Liver (tissue), 9 donors: Measurements from ENCODE around the gene RNFT2. TPM values are rescaled to one million over a fixed set of nuclear protein-coding genes. Genes with fewer than 3 reads are reported as not detected.

Experiments used
- DNase-seq: peaks from one replicate; pipeline ENCODE4 v3.0.0-alpha.2; 2017; ENCODE audit warnings: low spot score
- H3K27ac ChIP-seq, 2 donors: one replicate each; pipeline ENCODE4 v1.7.0; 2013; ENCODE audit warnings: inconsistent platforms in 2 of 2, low read length in 2 of 2, control low read depth in 1 of 2, low read depth in 1 of 2, mild to moderate bottlenecking in 1 of 2
- H3K27me3 ChIP-seq, 4 donors: one replicate each; pipeline versions ENCODE4 v1.6.1 to v1.7.0; 2013; ENCODE audit warnings: low read length in 3 of 4, inconsistent platforms in 1 of 4, mild to moderate bottlenecking in 1 of 4, moderate library complexity in 1 of 4; ENCODE audit not compliant: control insufficient read depth in 4 of 4, insufficient read depth in 4 of 4
- H3K36me3 ChIP-seq, 4 donors: one replicate each; pipeline versions ENCODE4 v1.6.1 to v1.7.0; 2013; ENCODE audit warnings: low read length in 3 of 4, mild to moderate bottlenecking in 3 of 4, low read depth in 1 of 4, moderate library complexity in 1 of 4; ENCODE audit not compliant: control insufficient read depth in 4 of 4, insufficient read depth in 3 of 4
- H3K4me1 ChIP-seq, 4 donors: one replicate each; pipeline versions ENCODE4 v1.6.1 to v1.7.0; 2013; ENCODE audit warnings: low read length in 3 of 4, mild to moderate bottlenecking in 3 of 4, moderate library complexity in 1 of 4; ENCODE audit not compliant: control insufficient read depth in 4 of 4, insufficient read depth in 4 of 4
- H3K4me3 ChIP-seq, 3 donors: one replicate each; pipeline versions ENCODE4 v1.6.1 to v1.7.0; 2013; ENCODE audit warnings: low read length in 3 of 3, control low read depth in 1 of 3, low read depth in 1 of 3, mild to moderate bottlenecking in 1 of 3
- H3K9ac ChIP-seq, 2 donors: one replicate each; pipeline ENCODE4 v1.7.0; 2013; ENCODE audit warnings: low read length in 2 of 2, mild to moderate bottlenecking in 2 of 2, moderate library complexity in 2 of 2, control low read depth in 1 of 2, low read depth in 1 of 2
- H3K9me3 ChIP-seq, 4 donors: one replicate each; pipeline versions ENCODE4 v1.6.1 to v1.7.0; 2013; ENCODE audit warnings: low read length in 3 of 4; ENCODE audit not compliant: control insufficient read depth in 4 of 4
- ATF3 ChIP-seq: IDR thresholded peaks from 2 replicates; pipeline ENCODE4 v1.6.1; 2016; ENCODE audit warnings: antibody characterized with exemption
- CTCF ChIP-seq: fragments of 150-350 bp; IDR thresholded peaks from 2 replicates; pipeline ENCODE4 v1.5.1; 2017; ENCODE audit warnings: improper control_type of control experiment, low read depth, low read length; ENCODE audit not compliant: missing input control
- EGR1 ChIP-seq, 2 donors: IDR thresholded peaks; 2 replicates each; pipeline ENCODE4 v1.6.1; 2016 to 2018; ENCODE audit warnings: antibody characterized with exemption in 2 of 2, low read depth in 2 of 2
- FOXA1 ChIP-seq: IDR thresholded peaks from 2 replicates; pipeline ENCODE4 v1.6.1; 2016; ENCODE audit warnings: antibody characterized with exemption
- FOXA2 ChIP-seq: IDR thresholded peaks from 2 replicates; pipeline ENCODE4 v1.6.1; 2016; ENCODE audit warnings: antibody characterized with exemption
- GABPA ChIP-seq, 2 donors: IDR thresholded peaks in 1 of 2; conservative IDR thresholded peaks in 1 of 2; 2 replicates each; pipeline ENCODE4 v1.6.1; 2016; ENCODE audit warnings: antibody characterized with exemption in 2 of 2, mild to moderate bottlenecking in 1 of 2, moderate library complexity in 1 of 2
- HNF4A ChIP-seq, 2 donors: conservative IDR thresholded peaks; 2 replicates each; pipeline ENCODE4 v1.6.1; 2016; ENCODE audit warnings: antibody characterized with exemption in 2 of 2, mild to moderate bottlenecking in 2 of 2
- HNF4G ChIP-seq: IDR thresholded peaks from 2 replicates; pipeline ENCODE4 v1.6.1; 2016; ENCODE audit warnings: antibody characterized with exemption
- JUND ChIP-seq, 2 donors: IDR thresholded peaks; 2 replicates each; pipeline ENCODE4 v1.6.1; 2016; ENCODE audit warnings: antibody characterized with exemption in 2 of 2
- MAX ChIP-seq: IDR thresholded peaks from 2 replicates; pipeline ENCODE4 v1.6.1; 2016; ENCODE audit warnings: antibody characterized with exemption
- NR2F2 ChIP-seq: IDR thresholded peaks from 2 replicates; pipeline ENCODE4 v1.6.1; 2016; ENCODE audit warnings: antibody characterized with exemption
- RAD21 ChIP-seq, 2 donors: IDR thresholded peaks; 2 replicates each; pipeline ENCODE4 v1.6.1; 2016; ENCODE audit warnings: antibody characterized with exemption in 2 of 2, mild to moderate bottlenecking in 2 of 2
- RXRA ChIP-seq, 2 donors: IDR thresholded peaks; 2 replicates each; pipeline ENCODE4 v1.6.1; 2017 to 2018; ENCODE audit warnings: antibody characterized with exemption in 2 of 2, mild to moderate bottlenecking in 1 of 2
- SP1 ChIP-seq: IDR thresholded peaks from 2 replicates; pipeline ENCODE4 v1.6.1; 2018; ENCODE audit warnings: antibody characterized with exemption, mild to moderate bottlenecking
- TAF1 ChIP-seq: conservative IDR thresholded peaks from 2 replicates; pipeline ENCODE4 v1.6.1; 2016; ENCODE audit warnings: antibody characterized with exemption, mild to moderate bottlenecking
- YY1 ChIP-seq: IDR thresholded peaks from 2 replicates; pipeline ENCODE4 v1.6.1; 2016; ENCODE audit warnings: antibody characterized with exemption, mild to moderate bottlenecking
- WGBS: extraction: QIAGEN DNeasy Blood & Tissue Kit; methylation state at CpG from one replicate; pipeline ENCODE4 v1.1.7; 2013; 5-methylcytosine and 5-hydroxymethylcytosine counted together
- polyA plus RNA-seq, 2 donors: library from polyadenylated mRNA; stranded (reverse) in 1 of 2; unstranded in 1 of 2; fragments of 200-250 nt in 1 of 2; fragments of >200 nt in 1 of 2; fragmentation: Nextera tagmentation in 1 of 2; extraction: Ambion mirVana in 1 of 2; gene quantifications; one replicate each; pipeline versions ENCODE4 v1.2.1 to v1.2.3, GENCODE V29; 2013 to 2015
- total RNA-seq, 2 donors: library from RNA; depleted of rRNA; stranded (reverse); fragments of >200 nt; gene quantifications; one replicate each; pipeline ENCODE4 v1.2.3, GENCODE V29; 2014
- TF ChIP-seq, protein P1 (sequence below): IDR thresholded peaks from 2 replicates; pipeline ENCODE4 v1.6.1; 2016; ENCODE audit warnings: antibody characterized with exemption
- TF ChIP-seq, protein P2 (sequence below): IDR thresholded peaks from 2 replicates; pipeline ENCODE4 v1.6.1; 2016; ENCODE audit warnings: antibody characterized with exemption, mild to moderate bottlenecking
- donor health status: healthy.
- donor health status: healthy.
- donor health status: healthy.
- donor health status: healthy.
- donor health status: healthy.

RNFT2 gene
- total and polyA plus RNA-seq, 4 donors: 0.13 to 1.4 (median 0.19) TPM

GRCh38 chr12:116735084-116735483, 3.0 kb upstream of the RNFT2 start:
- 79% methylated on average over 10 of the region's 10 CpGs for WGBS
- Histone ChIP-seq H3K27me3 (no peaks in the 10 kb centered on the region), H3K36me3 (no peaks in the 10 kb centered on the region), H3K4me1 (peaks cover 3 to 33% (median 28%) of the 10 kb centered on the region in 4 donors), H3K9me3 (no peaks in the 10 kb centered on the region), H3K27ac (no peak overlapping the region), H3K9ac (no peak overlapping the region), H3K4me3 (no peak overlapping the region)
- no peak for TF ChIP-seq RXRA (IDR thresholded peaks at IDR 0.05)
- no peak for TF ChIP-seq MAX
- TF ChIP-seq, protein P1, sequence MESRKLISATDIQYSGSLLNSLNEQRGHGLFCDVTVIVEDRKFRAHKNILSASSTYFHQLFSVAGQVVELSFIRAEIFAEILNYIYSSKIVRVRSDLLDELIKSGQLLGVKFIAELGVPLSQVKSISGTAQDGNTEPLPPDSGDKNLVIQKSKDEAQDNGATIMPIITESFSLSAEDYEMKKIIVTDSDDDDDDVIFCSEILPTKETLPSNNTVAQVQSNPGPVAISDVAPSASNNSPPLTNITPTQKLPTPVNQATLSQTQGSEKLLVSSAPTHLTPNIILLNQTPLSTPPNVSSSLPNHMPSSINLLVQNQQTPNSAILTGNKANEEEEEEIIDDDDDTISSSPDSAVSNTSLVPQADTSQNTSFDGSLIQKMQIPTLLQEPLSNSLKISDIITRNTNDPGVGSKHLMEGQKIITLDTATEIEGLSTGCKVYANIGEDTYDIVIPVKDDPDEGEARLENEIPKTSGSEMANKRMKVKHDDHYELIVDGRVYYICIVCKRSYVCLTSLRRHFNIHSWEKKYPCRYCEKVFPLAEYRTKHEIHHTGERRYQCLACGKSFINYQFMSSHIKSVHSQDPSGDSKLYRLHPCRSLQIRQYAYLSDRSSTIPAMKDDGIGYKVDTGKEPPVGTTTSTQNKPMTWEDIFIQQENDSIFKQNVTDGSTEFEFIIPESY: no peak
- no peak for TF ChIP-seq NR2F2
- no peak for TF ChIP-seq FOXA2
- no peak for TF ChIP-seq EGR1 (IDR thresholded peaks at IDR 0.05; ENCODE audit: low read depth in 2 of 2)
- TF ChIP-seq HNF4G: no peak
- TF ChIP-seq HNF4A (conservative IDR thresholded peaks at IDR 0.05): no peak
- no peak for DNase-seq

GRCh38 chr12:116735951-116736599, 2.0 kb upstream of the RNFT2 start:
- Histone ChIP-seq H3K4me3 (peak overlapping the region; percentile 5 to 79 (median 18)), H3K27me3 (no peaks in the 10 kb centered on the region), H3K4me1 (peaks cover 3 to 33% (median 28%) of the 10 kb centered on the region in 4 donors), H3K36me3 (no peaks in the 10 kb centered on the region), H3K9ac (no peak overlapping the region), H3K27ac (peak overlapping the region in 1 of 2 donors; percentile 34), H3K9me3 (no peaks in the 10 kb centered on the region)
- DNase-seq: no peak
- WGBS: 40% methylated on average over 9 of the region's 9 CpGs
- TF ChIP-seq RXRA (IDR thresholded peaks at IDR 0.05) (peak; percentile 17 to 66), FOXA2 (peak; percentile 60), ATF3 (no peak), RAD21 (IDR thresholded peaks at IDR 0.05) (no peak), HNF4A (conservative IDR thresholded peaks at IDR 0.05) (peak in 1 of 2 donors; percentile 45), JUND (IDR thresholded peaks at IDR 0.05) (no peak), CTCF (no peak), MAX (peak; percentile 32), YY1 (no peak), FOXA1 (no peak), EGR1 (IDR thresholded peaks at IDR 0.05; ENCODE audit: low read depth in 2 of 2) (no peak), SP1 (peak; percentile 16), NR2F2 (peak; percentile 89), TAF1 (no peak), HNF4G (no peak), GABPA (IDR thresholded peaks at IDR 0.05 in 1 of 2, conservative IDR thresholded peaks at IDR 0.05 in 1 of 2) (no peak)
- TF ChIP-seq, protein P2, sequence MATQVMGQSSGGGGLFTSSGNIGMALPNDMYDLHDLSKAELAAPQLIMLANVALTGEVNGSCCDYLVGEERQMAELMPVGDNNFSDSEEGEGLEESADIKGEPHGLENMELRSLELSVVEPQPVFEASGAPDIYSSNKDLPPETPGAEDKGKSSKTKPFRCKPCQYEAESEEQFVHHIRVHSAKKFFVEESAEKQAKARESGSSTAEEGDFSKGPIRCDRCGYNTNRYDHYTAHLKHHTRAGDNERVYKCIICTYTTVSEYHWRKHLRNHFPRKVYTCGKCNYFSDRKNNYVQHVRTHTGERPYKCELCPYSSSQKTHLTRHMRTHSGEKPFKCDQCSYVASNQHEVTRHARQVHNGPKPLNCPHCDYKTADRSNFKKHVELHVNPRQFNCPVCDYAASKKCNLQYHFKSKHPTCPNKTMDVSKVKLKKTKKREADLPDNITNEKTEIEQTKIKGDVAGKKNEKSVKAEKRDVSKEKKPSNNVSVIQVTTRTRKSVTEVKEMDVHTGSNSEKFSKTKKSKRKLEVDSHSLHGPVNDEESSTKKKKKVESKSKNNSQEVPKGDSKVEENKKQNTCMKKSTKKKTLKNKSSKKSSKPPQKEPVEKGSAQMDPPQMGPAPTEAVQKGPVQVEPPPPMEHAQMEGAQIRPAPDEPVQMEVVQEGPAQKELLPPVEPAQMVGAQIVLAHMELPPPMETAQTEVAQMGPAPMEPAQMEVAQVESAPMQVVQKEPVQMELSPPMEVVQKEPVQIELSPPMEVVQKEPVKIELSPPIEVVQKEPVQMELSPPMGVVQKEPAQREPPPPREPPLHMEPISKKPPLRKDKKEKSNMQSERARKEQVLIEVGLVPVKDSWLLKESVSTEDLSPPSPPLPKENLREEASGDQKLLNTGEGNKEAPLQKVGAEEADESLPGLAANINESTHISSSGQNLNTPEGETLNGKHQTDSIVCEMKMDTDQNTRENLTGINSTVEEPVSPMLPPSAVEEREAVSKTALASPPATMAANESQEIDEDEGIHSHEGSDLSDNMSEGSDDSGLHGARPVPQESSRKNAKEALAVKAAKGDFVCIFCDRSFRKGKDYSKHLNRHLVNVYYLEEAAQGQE: no peak
- TF ChIP-seq, protein P1: no peak
